Colonic mucosa (tissue), 4 donors: ENCODE results near the gene GJB1. TPM values are rescaled to one million over a fixed set of nuclear protein-coding genes. Genes with fewer than 3 reads are reported as not detected.

Source experiments
- DNase-seq: peaks from one replicate; pipeline ENCODE4 v3.0.0-alpha.2; 2020
- H3K27ac ChIP-seq: fragments of 200-600 bp; one replicate; pipeline ENCODE4 v1.8.0; 2021
- H3K27me3 ChIP-seq: fragments of 200-600 bp; one replicate; pipeline ENCODE4 v1.8.0; 2021
- H3K36me3 ChIP-seq: fragments of 200-600 bp; one replicate; pipeline ENCODE4 v1.8.0; 2021
- H3K4me1 ChIP-seq: fragments of 200-600 bp; one replicate; pipeline ENCODE4 v1.8.0; 2021; ENCODE audit warnings: mild to moderate bottlenecking
- H3K4me3 ChIP-seq: fragments of 200-600 bp; one replicate; pipeline ENCODE4 v1.8.0; 2021
- H3K9ac ChIP-seq, 2 donors: one replicate each; pipeline ENCODE4 v1.7.0; 2013; ENCODE audit warnings: control low read depth in 2 of 2, low read depth in 2 of 2, low read length in 2 of 2
- H3K9me3 ChIP-seq: fragments of 200-600 bp; one replicate; pipeline ENCODE4 v1.8.0; 2021
- intact Hi-C: fragments of 100-400 bp; cut with DNase I; formaldehyde crosslinking; loops from one replicate; pipeline ENCODE4 v1.14.1; 2022
- total RNA-seq, 2 donors: library from RNA; stranded (reverse); fragmentation: NEBNext Ultra II Directional in 1 of 2; extraction: Animal tissue kit (Norgen Biotek cat#: 25700) in 1 of 2; gene quantifications; one replicate each; pipeline ENCODE4 v1.2.1, GENCODE V29; 2021
- TF ChIP-seq, protein P1 (sequence below): fragments of 200-600 bp; IDR thresholded peaks from one replicate; pipeline ENCODE4 v1.8.0; 2022; ENCODE audit warnings: antibody characterized with exemption, mild to moderate bottlenecking
- donor health status: healthy.
- donor health status: DM: no; HTN: no; CAD: no.
- donor health status: DM: no; HTN: no; CAD: no.

Gene GJB1
- total RNA-seq: 100 to 1,000 TPM in 1 of 2 donors, 10 to 100 TPM in 1; 76.0 to 100 TPM

- TF ChIP-seq, protein P1, sequence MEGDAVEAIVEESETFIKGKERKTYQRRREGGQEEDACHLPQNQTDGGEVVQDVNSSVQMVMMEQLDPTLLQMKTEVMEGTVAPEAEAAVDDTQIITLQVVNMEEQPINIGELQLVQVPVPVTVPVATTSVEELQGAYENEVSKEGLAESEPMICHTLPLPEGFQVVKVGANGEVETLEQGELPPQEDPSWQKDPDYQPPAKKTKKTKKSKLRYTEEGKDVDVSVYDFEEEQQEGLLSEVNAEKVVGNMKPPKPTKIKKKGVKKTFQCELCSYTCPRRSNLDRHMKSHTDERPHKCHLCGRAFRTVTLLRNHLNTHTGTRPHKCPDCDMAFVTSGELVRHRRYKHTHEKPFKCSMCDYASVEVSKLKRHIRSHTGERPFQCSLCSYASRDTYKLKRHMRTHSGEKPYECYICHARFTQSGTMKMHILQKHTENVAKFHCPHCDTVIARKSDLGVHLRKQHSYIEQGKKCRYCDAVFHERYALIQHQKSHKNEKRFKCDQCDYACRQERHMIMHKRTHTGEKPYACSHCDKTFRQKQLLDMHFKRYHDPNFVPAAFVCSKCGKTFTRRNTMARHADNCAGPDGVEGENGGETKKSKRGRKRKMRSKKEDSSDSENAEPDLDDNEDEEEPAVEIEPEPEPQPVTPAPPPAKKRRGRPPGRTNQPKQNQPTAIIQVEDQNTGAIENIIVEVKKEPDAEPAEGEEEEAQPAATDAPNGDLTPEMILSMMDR: no peak
- H3K4me1 ChIP-seq: no peaks in the 10 kb centered on the region
- no peaks in the 10 kb centered on the region for H3K27me3 ChIP-seq
- H3K36me3 ChIP-seq: no peaks in the 10 kb centered on the region
- H3K9ac ChIP-seq: no peak within 1 kb of the TSS
- no peak for DNase-seq
- H3K4me3 ChIP-seq: no peak within 1 kb of the TSS
- intact Hi-C loops: no loop called here
- H3K27ac ChIP-seq: no peak within 1 kb of the TSS
- no peaks in the 10 kb centered on the region for H3K9me3 ChIP-seq
These were observed at the start of gene GJB1 for GRCh38 chrX:71222929-71223328. Gene GJB1 (plus strand): TSS chrX:71223224. CDS start chrX:71223708, 484 bp downstream.

DNA sequence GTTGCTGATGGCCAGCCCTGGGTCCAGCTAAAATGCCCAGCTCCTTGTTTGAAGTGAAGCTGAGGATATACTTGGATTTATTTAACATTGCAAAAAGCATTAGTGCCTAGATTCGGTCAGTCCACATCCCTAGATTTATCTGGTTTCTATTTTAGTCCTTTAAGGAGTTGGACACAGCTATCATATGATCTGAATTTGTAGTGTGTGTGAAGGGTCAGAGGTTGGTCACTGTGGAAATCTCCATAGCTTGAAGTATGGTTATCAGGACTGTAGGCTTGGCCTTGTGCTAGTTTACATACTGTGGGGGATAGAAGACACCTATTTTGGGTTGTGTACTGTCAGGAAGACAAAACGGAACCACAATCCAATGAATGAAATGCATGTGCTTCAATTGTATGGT lies 49.6 kb upstream of the GJB1 start:
- TF ChIP-seq, protein P1: no peak
- intact Hi-C loops: loop anchor here (10.0 kb wide), 2 partner anchors 199 to 409 kb away; no protein-coding TSS in a partner anchor
- Histone ChIP-seq H3K9me3 (no peaks in the 10 kb centered on the region), H3K9ac (no peak overlapping the region), H3K27ac (no peak overlapping the region), H3K27me3 (no peaks in the 10 kb centered on the region), H3K4me1 (no peaks in the 10 kb centered on the region), H3K4me3 (no peak overlapping the region), H3K36me3 (no peaks in the 10 kb centered on the region)
- DNase-seq: no peak

GRCh38 chrX:71174795-71175194 lies 48.2 kb upstream of the GJB1 start:
- no peaks in the 10 kb centered on the region for H3K4me1 ChIP-seq
- TF ChIP-seq, protein P1: no peak
- no peak overlapping the region for H3K4me3 ChIP-seq
- no peaks in the 10 kb centered on the region for H3K27me3 ChIP-seq
- no peak overlapping the region for H3K9ac ChIP-seq
- no peak overlapping the region for H3K27ac ChIP-seq
- intact Hi-C loops: loop anchor here (10.0 kb wide), 2 partner anchors 200 to 410 kb away; no protein-coding TSS in a partner anchor
- no peaks in the 10 kb centered on the region for H3K9me3 ChIP-seq
- no peak for DNase-seq
- no peaks in the 10 kb centered on the region for H3K36me3 ChIP-seq

- TF ChIP-seq, protein P1: no peak
- H3K27me3 ChIP-seq: no peaks in the 10 kb centered on the region
- no peaks in the 10 kb centered on the region for H3K36me3 ChIP-seq
- no peak for DNase-seq
- H3K9ac ChIP-seq: no peak overlapping the region
- no peaks in the 10 kb centered on the region for H3K9me3 ChIP-seq
- no peak overlapping the region for H3K27ac ChIP-seq
- H3K4me1 ChIP-seq: no peaks in the 10 kb centered on the region
- intact Hi-C loops: loop anchor here (10.0 kb wide), 2 partner anchors 201 to 411 kb away; no protein-coding TSS in a partner anchor
- no peak overlapping the region for H3K4me3 ChIP-seq
These were observed 47.5 kb upstream of the GJB1 start for GRCh38 chrX:71175531-71175930.

- Histone ChIP-seq H3K36me3 (no peaks in the 10 kb centered on the region), H3K4me3 (no peak overlapping the region)
- intact Hi-C loops: loop anchor here (10.0 kb wide), 2 partner anchors 203 to 413 kb away; no protein-coding TSS in a partner anchor
These were observed 45.7 kb upstream of the GJB1 start for GRCh38 chrX:71177327-71177726.

More at GRCh38 chrX:71177327-71177726, 45.7 kb upstream of the GJB1 start:
- DNase-seq: no peak
- Histone ChIP-seq H3K27me3 (no peaks in the 10 kb centered on the region), H3K9me3 (no peaks in the 10 kb centered on the region), H3K9ac (no peak overlapping the region), H3K27ac (no peak overlapping the region), H3K4me1 (no peaks in the 10 kb centered on the region)
- TF ChIP-seq, protein P1: no peak
